GM12872 (cell line): ENCODE data around the gene PLPP4.

Source experiments
- TF ChIP-seq, protein P1 (sequence below): IDR thresholded peaks from 3 replicates; pipeline ENCODE4 v1.5.1; 2011; ENCODE audit warnings: low read depth, mild to moderate bottlenecking, low read length, moderate library complexity; ENCODE audit not compliant: insufficient read depth

The PLPP4 gene

DNA sequence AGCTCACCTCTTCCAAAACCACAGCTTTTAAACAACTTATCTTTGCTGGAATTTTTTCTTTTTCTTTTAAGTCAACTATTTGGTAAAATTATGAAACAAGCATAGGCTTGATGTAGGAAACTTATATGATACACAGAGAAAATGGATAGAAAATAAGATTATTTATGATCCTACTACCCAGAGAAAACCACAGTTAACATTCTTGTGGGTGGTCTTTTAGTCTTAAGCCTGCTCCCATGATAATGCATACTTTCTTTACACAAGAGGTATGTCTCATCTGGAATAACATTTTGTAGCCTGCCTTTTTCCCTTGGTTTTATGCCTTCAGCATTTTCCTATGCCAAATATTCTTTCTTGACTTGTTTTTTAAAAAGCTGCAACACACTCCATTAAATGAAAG is 21.4 kb downstream of the PLPP4 start:
- TF ChIP-seq, protein P1, sequence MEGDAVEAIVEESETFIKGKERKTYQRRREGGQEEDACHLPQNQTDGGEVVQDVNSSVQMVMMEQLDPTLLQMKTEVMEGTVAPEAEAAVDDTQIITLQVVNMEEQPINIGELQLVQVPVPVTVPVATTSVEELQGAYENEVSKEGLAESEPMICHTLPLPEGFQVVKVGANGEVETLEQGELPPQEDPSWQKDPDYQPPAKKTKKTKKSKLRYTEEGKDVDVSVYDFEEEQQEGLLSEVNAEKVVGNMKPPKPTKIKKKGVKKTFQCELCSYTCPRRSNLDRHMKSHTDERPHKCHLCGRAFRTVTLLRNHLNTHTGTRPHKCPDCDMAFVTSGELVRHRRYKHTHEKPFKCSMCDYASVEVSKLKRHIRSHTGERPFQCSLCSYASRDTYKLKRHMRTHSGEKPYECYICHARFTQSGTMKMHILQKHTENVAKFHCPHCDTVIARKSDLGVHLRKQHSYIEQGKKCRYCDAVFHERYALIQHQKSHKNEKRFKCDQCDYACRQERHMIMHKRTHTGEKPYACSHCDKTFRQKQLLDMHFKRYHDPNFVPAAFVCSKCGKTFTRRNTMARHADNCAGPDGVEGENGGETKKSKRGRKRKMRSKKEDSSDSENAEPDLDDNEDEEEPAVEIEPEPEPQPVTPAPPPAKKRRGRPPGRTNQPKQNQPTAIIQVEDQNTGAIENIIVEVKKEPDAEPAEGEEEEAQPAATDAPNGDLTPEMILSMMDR = no peak

DNA sequence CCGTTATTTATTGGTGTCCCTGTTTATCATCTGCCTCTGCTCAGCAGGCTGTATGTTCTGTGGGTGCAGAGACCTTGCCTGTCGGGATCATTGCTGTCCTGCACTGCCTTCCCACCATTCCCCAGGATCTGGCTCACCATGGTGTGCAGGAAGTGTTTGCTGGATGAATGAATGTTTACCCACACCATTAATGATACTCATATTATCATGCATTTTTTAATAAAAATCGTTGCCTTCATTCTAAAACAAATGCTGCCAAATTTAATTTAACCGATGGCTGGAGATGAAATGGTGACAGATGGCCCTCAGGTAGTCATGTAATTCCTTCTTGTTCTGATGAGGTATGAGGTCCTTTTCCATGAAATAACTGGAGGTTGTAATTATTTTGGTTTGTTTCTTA is 22.5 kb downstream of the PLPP4 start:
- TF ChIP-seq, protein P1 = no peak

DNA sequence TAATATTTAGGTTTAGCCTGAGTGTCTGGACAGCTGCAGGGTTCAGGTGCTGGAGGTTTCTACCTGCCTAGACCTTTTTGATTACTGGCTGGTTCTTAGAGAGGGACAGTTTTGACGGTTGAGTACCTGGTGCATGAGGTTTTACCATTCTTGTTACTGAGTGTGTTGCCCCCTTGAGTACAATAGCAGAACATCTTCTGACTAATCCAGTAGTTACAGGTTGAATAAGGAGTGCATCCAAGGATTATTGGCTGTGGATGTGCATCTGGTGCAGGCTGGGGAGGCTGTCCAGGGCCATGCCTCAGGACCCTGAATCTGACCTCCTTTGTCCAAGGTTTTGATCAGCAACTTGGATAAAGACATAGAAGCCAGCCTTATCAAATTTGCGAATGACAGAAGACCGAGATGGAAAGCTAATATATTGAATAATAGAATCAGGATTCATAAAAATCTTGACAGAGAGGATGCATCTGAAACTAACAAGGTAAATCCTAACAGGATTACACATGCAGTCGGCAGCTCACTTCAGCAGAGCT is 23.1 kb downstream of the PLPP4 start:
- TF ChIP-seq, protein P1 = peak; percentile 31; the same call in 2 of the 3 replicates

DNA sequence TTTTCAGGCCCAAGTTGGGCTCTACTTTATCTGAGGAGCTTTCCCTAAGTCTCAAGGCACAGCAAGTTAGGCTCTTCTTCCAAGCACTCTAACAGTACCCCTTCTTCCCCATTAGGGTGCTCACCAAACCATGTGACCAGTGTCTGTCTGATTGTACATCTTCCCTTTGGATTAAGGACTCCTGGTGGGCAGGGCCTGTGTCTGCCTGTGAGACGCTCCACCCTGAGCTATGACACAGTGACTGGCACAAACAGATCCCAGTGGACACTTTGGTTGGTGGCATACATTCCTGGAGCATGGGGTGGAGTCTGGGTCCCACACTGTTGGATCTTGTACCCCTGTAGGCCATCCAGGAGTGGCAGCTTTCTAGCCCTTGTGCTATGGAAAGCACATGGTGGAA is 23.8 kb downstream of the PLPP4 start:
- TF ChIP-seq, protein P1 = no peak

DNA sequence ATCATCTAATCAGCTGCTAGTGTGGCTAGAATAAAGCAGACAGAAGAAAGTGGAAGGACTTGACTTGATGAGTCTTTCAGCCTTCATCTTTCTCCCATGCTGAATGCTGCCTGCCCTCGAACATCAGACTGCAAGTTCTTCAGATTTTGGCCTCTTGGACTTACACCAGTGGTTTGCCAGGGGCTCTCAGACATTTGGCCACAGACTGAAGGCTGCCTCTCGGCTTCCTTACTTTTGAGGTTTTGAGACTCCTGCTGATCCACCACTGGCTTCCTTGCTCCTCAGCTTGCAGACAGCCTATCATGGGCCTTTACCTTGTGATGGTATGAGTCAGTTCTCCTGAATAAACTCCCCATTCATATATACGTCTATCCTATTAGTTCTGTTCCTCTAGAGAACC is 26.0 kb downstream of the PLPP4 start:
- TF ChIP-seq, protein P1 = no peak

DNA sequence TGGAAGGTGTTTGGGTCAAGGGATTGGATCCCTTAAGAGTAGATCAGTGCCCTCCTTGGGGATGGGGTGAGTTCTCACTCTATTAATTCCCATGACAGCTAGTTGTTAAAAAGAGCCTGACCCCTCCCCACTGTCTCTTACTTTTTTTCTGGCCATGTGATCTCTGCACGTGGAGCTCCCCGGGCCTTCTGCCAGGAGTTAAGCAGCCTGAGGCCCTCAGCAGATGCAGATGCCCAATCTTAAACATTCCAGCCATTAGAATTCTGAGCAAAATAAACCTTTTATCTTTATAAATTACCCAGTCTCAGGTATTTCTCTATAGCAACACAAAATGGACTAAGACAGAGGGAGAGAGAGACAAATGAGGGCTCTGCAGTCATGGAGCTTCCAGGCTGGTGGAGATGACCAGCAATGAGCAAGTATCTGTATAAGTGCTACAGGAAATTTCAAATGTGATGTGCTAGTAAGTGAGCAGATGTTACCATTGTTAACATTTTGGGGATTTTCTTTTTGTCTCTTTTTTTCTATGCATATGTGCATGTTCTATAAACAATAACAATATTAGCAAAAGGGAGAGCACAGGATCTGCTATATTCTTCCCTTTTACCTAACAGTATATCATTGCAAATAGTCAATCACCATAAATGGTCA is 26.7 kb downstream of the PLPP4 start:
- TF ChIP-seq, protein P1 = no peak

DNA sequence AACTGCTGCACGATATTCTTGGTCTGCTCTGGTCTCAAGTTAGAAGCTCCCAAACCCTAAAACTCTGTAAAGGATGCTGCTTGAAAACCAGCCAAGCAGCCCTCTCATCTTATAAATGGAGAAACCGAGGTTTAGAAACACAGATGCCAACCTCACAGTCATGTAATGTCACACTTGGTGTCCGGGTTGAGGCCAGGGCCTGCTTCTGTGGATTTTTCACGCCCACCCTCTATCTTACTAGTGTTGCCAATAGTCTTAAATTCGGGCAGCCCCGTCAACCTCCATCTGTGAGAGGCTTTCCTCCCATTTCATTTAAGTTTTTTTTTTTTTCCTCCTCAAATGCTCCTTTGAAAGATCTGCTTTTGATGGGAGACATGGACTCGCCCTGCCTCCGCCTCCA is 28.9 kb downstream of the PLPP4 start:
- TF ChIP-seq, protein P1 = no peak
